Amniotic stem cell (primary cell): ENCODE measurements around the gene DDHD1.

Experiments used
- DNase-seq: peaks from one replicate; lab custom pipeline; 2025; lab: John Stamatoyannopoulos, UW

Gene DDHD1

DNA sequence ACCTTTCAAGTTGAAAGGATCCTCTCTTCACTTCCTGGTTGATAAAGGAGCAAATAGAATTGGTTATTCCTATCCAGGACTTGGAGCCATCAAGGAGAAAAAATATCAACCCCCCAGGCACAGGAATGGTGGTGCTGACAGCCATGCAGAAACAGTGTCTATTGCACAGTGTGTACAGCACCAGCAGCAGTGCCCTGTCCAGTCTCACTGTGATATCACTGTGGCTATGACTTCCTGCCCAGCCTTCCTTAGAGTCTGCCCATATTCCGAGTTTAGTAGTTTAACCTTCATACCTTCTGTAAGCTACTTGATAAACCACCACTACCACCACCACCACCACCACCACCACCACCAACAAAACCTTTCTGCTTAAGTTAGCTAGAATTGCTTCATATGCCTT, 157.1 kb downstream of the DDHD1 start:
- DNase-seq = no peak

DNA sequence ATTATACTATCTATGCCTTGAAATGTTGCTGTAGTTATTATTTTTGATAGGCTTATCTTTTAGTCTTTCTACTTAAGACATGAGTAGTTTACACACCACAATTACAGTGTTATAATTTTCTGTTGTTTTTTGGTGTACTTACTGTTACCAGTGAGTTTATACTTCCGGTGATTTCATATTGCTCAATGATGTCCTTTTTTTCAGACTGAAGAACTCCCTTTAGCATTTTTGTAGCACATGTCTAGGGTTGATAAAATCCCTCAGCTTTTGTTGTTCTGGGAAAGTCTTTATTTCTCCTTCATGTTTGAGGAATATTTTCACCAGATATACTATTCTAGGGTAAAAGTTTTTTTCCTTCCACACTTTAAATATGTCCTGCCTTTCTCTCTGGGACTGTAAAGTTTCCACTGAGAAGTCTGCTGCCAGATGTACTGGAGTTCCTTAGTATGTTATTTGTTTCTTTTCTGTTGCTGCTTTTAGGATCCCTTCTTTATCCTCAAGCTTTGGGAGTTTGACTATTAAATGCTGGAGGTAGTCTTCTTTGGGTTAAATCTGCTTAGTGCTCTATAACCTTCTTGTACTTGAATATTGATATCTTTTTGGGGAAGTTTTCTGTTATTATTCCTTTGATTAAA, 160.8 kb downstream of the DDHD1 start:
- no peak for DNase-seq

DNA sequence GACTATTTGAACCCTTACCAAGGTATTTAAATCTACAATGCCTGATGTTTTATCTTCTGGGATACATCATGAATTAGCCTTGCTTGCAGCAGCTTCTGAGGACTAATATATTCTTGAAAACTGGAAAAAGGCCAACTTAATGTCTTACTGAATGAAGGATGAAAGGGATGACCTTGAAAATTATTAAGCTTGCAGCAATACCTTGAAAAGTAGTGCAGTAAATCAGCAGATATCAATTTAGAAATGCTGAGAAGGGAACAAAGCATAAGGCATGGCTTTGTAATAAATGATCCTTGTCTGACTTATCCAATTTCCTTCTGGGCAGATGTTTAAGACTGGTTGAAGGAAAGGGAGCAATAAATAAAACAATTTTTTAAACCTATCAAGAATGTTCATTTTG, 165.0 kb downstream of the DDHD1 start:
- DNase-seq = no peak

DNA sequence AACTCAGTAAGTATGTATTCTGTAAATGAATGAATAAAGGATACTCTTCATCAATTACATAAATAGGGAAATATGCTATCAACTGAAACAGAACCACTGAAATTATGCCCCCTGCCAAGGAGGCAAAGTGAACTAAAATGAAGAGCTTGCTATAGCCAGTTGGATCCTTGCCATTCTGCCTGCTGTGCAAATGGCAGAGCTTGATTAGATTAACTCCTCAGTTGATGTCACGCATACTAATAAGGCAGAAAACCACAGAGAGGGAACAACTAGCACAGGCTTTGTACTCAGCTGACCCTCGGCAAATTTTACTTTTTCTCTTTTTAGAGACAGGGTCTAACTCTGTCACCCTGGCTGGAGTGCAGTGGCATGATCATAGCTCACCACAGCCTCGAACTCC, 165.6 kb downstream of the DDHD1 start:
- no peak for DNase-seq

DNA sequence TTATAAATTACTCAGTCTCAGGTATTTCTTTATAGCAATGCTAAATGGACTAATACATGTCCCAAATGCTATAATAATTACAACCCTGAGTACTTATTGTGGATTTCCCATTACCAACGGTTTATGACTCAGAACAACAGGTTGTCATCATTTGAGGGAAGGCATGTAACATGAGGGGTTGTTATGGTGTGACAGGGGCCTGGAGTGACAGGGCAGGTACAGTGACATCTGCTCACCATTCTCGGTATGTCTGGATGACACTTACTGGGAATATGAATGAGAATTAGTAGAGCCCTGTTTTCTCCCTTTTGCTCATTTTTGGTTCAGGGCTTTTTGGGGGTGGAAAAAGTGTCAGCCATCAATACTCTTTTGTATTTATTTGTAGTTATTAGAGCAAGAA, 166.1 kb downstream of the DDHD1 start:
- DNase-seq = no peak
